Astrocyte (in vitro differentiated cells and primary cell): ENCODE measurements around the gene LMX1A. TPM values are rescaled to one million over a fixed set of nuclear protein-coding genes. Genes with fewer than 3 reads are reported as not detected.

ENCODE experiments used
- DNase-seq: peaks from one replicate; pipeline ENCODE4 v3.0.0-alpha.2; 2010; ENCODE audit warnings: low read depth
- FAIRE-seq: peaks from 2 replicates; lab custom pipeline; 2011; peaks lifted over from hg19 to GRCh38; lab: Jason Lieb, UNC
- H2AFZ ChIP-seq: 2 replicates; pipeline ENCODE4 v1.6.0; 2012; ENCODE audit warnings: low read depth, low read length, inconsistent platforms
- H3K27ac ChIP-seq: 2 replicates; pipeline ENCODE4 v1.5.1; 2011; ENCODE audit warnings: low read depth, low read length, inconsistent platforms
- H3K27me3 ChIP-seq: 2 replicates; pipeline ENCODE4 v1.6.0; 2011; ENCODE audit warnings: low read length, inconsistent platforms; ENCODE audit not compliant: insufficient read depth
- H3K36me3 ChIP-seq: 2 replicates; pipeline ENCODE4 v1.5.1; 2011; ENCODE audit warnings: low read length, inconsistent platforms; ENCODE audit not compliant: insufficient read depth
- H3K4me1 ChIP-seq: 2 replicates; pipeline ENCODE4 v1.5.1; 2011; ENCODE audit warnings: low read length, inconsistent platforms; ENCODE audit not compliant: insufficient read depth
- H3K4me2 ChIP-seq: 2 replicates; pipeline ENCODE4 v1.6.0; 2012; ENCODE audit warnings: low read length, inconsistent platforms
- H3K4me3 ChIP-seq: 2 replicates; pipeline ENCODE4 v1.5.1; 2011; ENCODE audit warnings: low read depth, mild to moderate bottlenecking, low read length, inconsistent platforms; ENCODE audit not compliant: insufficient read depth
- H3K79me2 ChIP-seq: 2 replicates; pipeline ENCODE4 v1.6.0; 2012; ENCODE audit warnings: mild to moderate bottlenecking, low read length, inconsistent platforms; ENCODE audit not compliant: insufficient read depth
- H3K9ac ChIP-seq: 2 replicates; pipeline ENCODE4 v1.6.0; 2012; ENCODE audit warnings: mild to moderate bottlenecking, low read length, inconsistent platforms
- H3K9me3 ChIP-seq: 2 replicates; pipeline ENCODE4 v1.5.1; 2012; ENCODE audit warnings: low read depth, mild to moderate bottlenecking, low read length, inconsistent platforms; ENCODE audit not compliant: insufficient read depth
- H4K20me1 ChIP-seq: 2 replicates; pipeline ENCODE4 v1.6.0; 2012; ENCODE audit warnings: low read length, inconsistent platforms; ENCODE audit not compliant: insufficient read depth
- H3K27ac Mint-ChIP-seq: one replicate; pipeline ENCODE4 v1.8.0; 2021; ENCODE audit warnings: mild to moderate bottlenecking, mixed read lengths; ENCODE audit not compliant: unreplicated experiment
- H3K27me3 Mint-ChIP-seq: one replicate; pipeline ENCODE4 v1.8.0; 2021; ENCODE audit warnings: low read depth, mixed read lengths; ENCODE audit not compliant: unreplicated experiment
- H3K36me3 Mint-ChIP-seq: one replicate; pipeline ENCODE4 v1.8.0; 2021; ENCODE audit warnings: low read depth, mixed read lengths; ENCODE audit not compliant: unreplicated experiment
- H3K4me1 Mint-ChIP-seq: one replicate; pipeline ENCODE4 v1.8.0; 2021; ENCODE audit warnings: low read depth, mixed read lengths; ENCODE audit not compliant: unreplicated experiment
- H3K4me3 Mint-ChIP-seq: one replicate; pipeline ENCODE4 v1.8.0; 2021; ENCODE audit warnings: mild to moderate bottlenecking, moderate library complexity, mixed read lengths; ENCODE audit not compliant: unreplicated experiment
- H3K9me3 Mint-ChIP-seq: one replicate; pipeline ENCODE4 v1.8.0; 2021; ENCODE audit warnings: mild to moderate bottlenecking, mixed read lengths; ENCODE audit not compliant: unreplicated experiment
- EZH2 ChIP-seq: IDR thresholded peaks from 2 replicates; pipeline ENCODE4 v1.6.1; 2012; ENCODE audit warnings: mild to moderate bottlenecking, low read length, inconsistent platforms; ENCODE audit not compliant: insufficient read depth
- total RNA-seq: library from RNA; stranded (reverse); gene quantifications from 2 replicates; pipeline ENCODE4 v1.2.1, GENCODE V29; 2021
- TF ChIP-seq, protein P1 (sequence below): IDR thresholded peaks from 2 replicates; pipeline ENCODE4 v1.5.1; 2011; ENCODE audit warnings: low read depth, mild to moderate bottlenecking, inconsistent platforms, low read length, moderate library complexity; ENCODE audit not compliant: insufficient read depth

The LMX1A gene
- total RNA-seq, 1 donor from 2014 or later: not detected

- H3K27ac Mint-ChIP-seq: no peak overlapping the region
- peaks cover 95% of the 10 kb centered on the region for H3K27me3 Mint-ChIP-seq
- Histone ChIP-seq H2AFZ (no peak overlapping the region), H3K4me2 (no peak overlapping the region), H4K20me1 (no peaks in the 10 kb centered on the region), H3K27ac (no peak overlapping the region), H3K36me3 (no peaks in the 10 kb centered on the region), H3K27me3 (peaks cover 37% of the 10 kb centered on the region), H3K4me1 (no peaks in the 10 kb centered on the region), H3K4me3 (no peak overlapping the region), H3K9me3 (no peaks in the 10 kb centered on the region), H3K79me2 (no peaks in the 10 kb centered on the region), H3K9ac (no peak overlapping the region)
- peak; percentile 77 for DNase-seq
- peaks cover 4% of the 10 kb centered on the region for H3K36me3 Mint-ChIP-seq
- no peaks in the 10 kb centered on the region for H3K9me3 Mint-ChIP-seq
- FAIRE-seq: peak; percentile 23
- TF ChIP-seq, protein P1, sequence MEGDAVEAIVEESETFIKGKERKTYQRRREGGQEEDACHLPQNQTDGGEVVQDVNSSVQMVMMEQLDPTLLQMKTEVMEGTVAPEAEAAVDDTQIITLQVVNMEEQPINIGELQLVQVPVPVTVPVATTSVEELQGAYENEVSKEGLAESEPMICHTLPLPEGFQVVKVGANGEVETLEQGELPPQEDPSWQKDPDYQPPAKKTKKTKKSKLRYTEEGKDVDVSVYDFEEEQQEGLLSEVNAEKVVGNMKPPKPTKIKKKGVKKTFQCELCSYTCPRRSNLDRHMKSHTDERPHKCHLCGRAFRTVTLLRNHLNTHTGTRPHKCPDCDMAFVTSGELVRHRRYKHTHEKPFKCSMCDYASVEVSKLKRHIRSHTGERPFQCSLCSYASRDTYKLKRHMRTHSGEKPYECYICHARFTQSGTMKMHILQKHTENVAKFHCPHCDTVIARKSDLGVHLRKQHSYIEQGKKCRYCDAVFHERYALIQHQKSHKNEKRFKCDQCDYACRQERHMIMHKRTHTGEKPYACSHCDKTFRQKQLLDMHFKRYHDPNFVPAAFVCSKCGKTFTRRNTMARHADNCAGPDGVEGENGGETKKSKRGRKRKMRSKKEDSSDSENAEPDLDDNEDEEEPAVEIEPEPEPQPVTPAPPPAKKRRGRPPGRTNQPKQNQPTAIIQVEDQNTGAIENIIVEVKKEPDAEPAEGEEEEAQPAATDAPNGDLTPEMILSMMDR: no peak
- TF ChIP-seq EZH2: no peak
- peaks cover 2% of the 10 kb centered on the region for H3K4me1 Mint-ChIP-seq
- no peak overlapping the region for H3K4me3 Mint-ChIP-seq
Observed at GRCh38 chr1:165383067-165383466, 26.6 kb upstream of the LMX1A start.

DNA sequence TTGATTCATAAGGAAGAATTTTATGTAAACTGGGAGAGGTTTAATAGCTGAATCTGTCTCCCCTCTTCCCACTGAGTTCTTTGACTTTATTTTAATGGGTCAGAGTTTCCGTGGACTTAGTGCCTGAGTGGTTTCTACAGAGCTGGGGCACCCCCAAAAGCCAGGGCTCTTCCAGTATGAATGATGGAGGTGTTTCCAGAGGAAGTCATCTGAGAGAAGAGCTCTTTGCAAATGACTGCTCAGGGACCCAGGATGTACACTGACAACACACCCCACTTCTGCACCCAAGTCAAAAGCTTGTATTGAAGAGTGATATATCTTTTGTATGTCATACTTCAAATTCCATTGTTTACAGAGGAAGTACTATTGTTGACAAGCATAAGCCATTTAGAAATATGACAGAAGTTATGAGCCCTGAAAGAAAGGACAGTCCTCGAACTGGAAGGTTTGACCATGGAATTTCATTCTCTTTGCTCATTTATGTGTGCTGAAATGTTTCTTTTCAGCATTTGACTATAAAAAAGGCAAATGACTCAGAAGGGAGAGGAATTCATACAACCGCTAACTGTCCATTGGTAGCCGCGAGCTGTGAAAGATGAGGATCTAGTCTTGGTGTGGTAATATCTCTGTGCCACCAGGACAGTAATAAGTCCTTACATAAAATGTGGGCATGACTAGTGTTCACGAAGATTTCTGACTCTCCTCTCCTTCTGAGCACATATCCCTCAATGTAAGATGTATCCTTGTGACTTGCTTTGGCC is 25.4 kb upstream of the LMX1A start:
- Histone ChIP-seq H4K20me1 (no peaks in the 10 kb centered on the region), H3K36me3 (no peaks in the 10 kb centered on the region), H3K9ac (no peak overlapping the region), H3K79me2 (no peaks in the 10 kb centered on the region), H3K4me2 (no peak overlapping the region), H2AFZ (no peak overlapping the region), H3K27ac (no peak overlapping the region), H3K4me1 (no peaks in the 10 kb centered on the region), H3K4me3 (no peak overlapping the region), H3K27me3 (peaks cover 26% of the 10 kb centered on the region), H3K9me3 (no peaks in the 10 kb centered on the region)
- DNase-seq (peak; percentile 48), FAIRE-seq (no peak)
- no peaks in the 10 kb centered on the region for H3K9me3 Mint-ChIP-seq
- no peak overlapping the region for H3K4me3 Mint-ChIP-seq
- H3K36me3 Mint-ChIP-seq: peaks cover 4% of the 10 kb centered on the region
- H3K27me3 Mint-ChIP-seq: peaks cover 89% of the 10 kb centered on the region
- peaks cover 4% of the 10 kb centered on the region for H3K4me1 Mint-ChIP-seq
- TF ChIP-seq EZH2: no peak
- TF ChIP-seq, protein P1: no peak
- no peak overlapping the region for H3K27ac Mint-ChIP-seq

- no peak overlapping the region for H3K27ac ChIP-seq
- H3K4me1 ChIP-seq: peaks cover 13% of the 10 kb centered on the region
- Mint-ChIP-seq H3K27ac (no peak overlapping the region), H3K27me3 (peaks cover 86% of the 10 kb centered on the region), H3K36me3 (peaks cover 3% of the 10 kb centered on the region), H3K4me1 (peaks cover 5% of the 10 kb centered on the region), H3K4me3 (peak overlapping the region; percentile 81), H3K9me3 (no peaks in the 10 kb centered on the region)
- H3K36me3 ChIP-seq: no peaks in the 10 kb centered on the region
- H2AFZ ChIP-seq: peak overlapping the region; percentile 44
- no peaks in the 10 kb centered on the region for H3K79me2 ChIP-seq
- peak overlapping the region; percentile 8 for H3K9ac ChIP-seq
- FAIRE-seq (no peak), DNase-seq (no peak)
- H3K4me2 ChIP-seq: peak overlapping the region; percentile 83
- peak overlapping the region; percentile 47 for H3K4me3 ChIP-seq
- no peaks in the 10 kb centered on the region for H3K9me3 ChIP-seq
- peaks cover 34% of the 10 kb centered on the region for H3K27me3 ChIP-seq
- TF ChIP-seq, protein P1: no peak
- TF ChIP-seq EZH2: no peak
- H4K20me1 ChIP-seq: no peaks in the 10 kb centered on the region
Observed at GRCh38 chr1:165376811-165377311, 20.3 kb upstream of the LMX1A start.
